ENCODE results near the gene GPX6.

GPX6 gene

GRCh38 chr6:28553986-28554881 lies 38.6 kb upstream of the GPX6 start:
- TF ChIP-seq POLR2AphosphoS5 (IDR thresholded peaks at IDR 0.05; ENCODE audit: low read depth, low read length): no peak
- TF ChIP-seq SIN3A (IDR thresholded peaks at IDR 0.05; ENCODE audit: borderline replicate concordance, insufficient read depth, low read length): no peak
- no peak for TF ChIP-seq TAF1 (IDR thresholded peaks at IDR 0.05; ENCODE audit: borderline replicate concordance, insufficient read depth, low read length)
- TF ChIP-seq, protein P1, sequence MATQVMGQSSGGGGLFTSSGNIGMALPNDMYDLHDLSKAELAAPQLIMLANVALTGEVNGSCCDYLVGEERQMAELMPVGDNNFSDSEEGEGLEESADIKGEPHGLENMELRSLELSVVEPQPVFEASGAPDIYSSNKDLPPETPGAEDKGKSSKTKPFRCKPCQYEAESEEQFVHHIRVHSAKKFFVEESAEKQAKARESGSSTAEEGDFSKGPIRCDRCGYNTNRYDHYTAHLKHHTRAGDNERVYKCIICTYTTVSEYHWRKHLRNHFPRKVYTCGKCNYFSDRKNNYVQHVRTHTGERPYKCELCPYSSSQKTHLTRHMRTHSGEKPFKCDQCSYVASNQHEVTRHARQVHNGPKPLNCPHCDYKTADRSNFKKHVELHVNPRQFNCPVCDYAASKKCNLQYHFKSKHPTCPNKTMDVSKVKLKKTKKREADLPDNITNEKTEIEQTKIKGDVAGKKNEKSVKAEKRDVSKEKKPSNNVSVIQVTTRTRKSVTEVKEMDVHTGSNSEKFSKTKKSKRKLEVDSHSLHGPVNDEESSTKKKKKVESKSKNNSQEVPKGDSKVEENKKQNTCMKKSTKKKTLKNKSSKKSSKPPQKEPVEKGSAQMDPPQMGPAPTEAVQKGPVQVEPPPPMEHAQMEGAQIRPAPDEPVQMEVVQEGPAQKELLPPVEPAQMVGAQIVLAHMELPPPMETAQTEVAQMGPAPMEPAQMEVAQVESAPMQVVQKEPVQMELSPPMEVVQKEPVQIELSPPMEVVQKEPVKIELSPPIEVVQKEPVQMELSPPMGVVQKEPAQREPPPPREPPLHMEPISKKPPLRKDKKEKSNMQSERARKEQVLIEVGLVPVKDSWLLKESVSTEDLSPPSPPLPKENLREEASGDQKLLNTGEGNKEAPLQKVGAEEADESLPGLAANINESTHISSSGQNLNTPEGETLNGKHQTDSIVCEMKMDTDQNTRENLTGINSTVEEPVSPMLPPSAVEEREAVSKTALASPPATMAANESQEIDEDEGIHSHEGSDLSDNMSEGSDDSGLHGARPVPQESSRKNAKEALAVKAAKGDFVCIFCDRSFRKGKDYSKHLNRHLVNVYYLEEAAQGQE (IDR thresholded peaks at IDR 0.05; ENCODE audit: insufficient read depth in 1 of 2, low read depth in 2 of 2, low read length in 2 of 2): no peak
- no peak for TF ChIP-seq FOXP2 (optimal IDR thresholded peaks at IDR 0.05; ENCODE audit: borderline replicate concordance, extremely low read depth, extremely low read length, insufficient read depth)

DNA sequence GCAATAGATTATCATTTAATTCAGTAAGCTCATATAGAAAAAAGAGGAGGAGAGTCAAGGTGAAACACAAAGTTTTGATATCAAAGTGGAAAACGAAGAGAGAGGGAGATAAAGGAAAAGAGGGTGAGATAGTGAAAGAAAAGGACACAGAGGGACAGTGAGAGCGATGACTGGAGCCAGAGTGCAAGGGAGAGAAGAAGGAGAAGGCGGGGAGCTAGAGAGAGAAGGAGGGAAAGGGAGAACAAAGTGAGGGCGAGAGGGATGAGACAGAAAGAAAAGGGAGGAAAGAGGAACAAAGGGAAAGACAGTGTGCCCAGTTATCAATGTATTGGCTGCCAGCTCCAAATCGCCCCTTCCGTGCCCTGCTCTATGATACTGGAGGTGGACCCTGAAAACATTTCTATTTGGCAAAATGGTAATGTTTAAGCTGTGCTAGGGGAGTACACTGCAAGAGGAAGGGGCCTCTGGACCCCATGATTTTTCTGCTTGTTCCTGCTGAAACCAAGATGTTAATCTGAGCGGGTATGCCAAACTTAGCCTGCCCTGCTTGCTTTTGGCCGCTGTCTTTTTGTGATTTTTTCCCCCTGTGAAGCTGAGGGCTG lies 37.9 kb upstream of the GPX6 start:
- no peak for TF ChIP-seq FOXP2 (optimal IDR thresholded peaks at IDR 0.05; ENCODE audit: borderline replicate concordance, extremely low read depth, extremely low read length, insufficient read depth)
- no peak for TF ChIP-seq SIN3A (IDR thresholded peaks at IDR 0.05; ENCODE audit: borderline replicate concordance, insufficient read depth, low read length)
- TF ChIP-seq, protein P1 (IDR thresholded peaks at IDR 0.05; ENCODE audit: insufficient read depth in 1 of 2, low read depth in 2 of 2, low read length in 2 of 2): no peak
- TF ChIP-seq TAF1 (IDR thresholded peaks at IDR 0.05; ENCODE audit: borderline replicate concordance, insufficient read depth, low read length): no peak
- no peak for TF ChIP-seq POLR2AphosphoS5 (IDR thresholded peaks at IDR 0.05; ENCODE audit: low read depth, low read length)

- TF ChIP-seq, protein P1 (IDR thresholded peaks at IDR 0.05; ENCODE audit: insufficient read depth in 1 of 2, low read depth in 2 of 2, low read length in 2 of 2): no peak
- TF ChIP-seq FOXP2 (optimal IDR thresholded peaks at IDR 0.05; ENCODE audit: borderline replicate concordance, extremely low read depth, extremely low read length, insufficient read depth) (no peak), TAF1 (IDR thresholded peaks at IDR 0.05; ENCODE audit: borderline replicate concordance, insufficient read depth, low read length) (no peak), POLR2AphosphoS5 (IDR thresholded peaks at IDR 0.05; ENCODE audit: low read depth, low read length) (no peak), SIN3A (IDR thresholded peaks at IDR 0.05; ENCODE audit: borderline replicate concordance, insufficient read depth, low read length) (no peak)
Observed at GRCh38 chr6:28551891-28552666, 36.5 kb upstream of the GPX6 start.

DNA sequence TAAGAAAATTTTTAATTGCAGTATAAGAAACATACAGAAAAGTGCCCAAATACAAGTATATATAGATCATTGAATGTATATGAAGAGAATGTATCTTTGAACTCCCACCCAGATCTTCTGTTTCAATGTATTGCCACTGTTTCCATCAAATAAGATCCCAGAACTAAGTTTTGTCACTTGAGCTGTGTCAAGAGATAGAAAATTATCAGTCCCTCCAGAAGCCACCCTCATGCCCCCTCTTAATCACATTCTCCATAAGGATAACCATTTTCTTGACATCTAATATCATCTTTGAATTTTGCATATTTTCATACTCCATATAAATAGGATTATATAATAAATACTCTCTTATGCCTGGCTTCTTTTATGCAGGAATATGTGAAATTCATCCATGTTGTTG lies 30.4 kb upstream of the GPX6 start:
- TF ChIP-seq POLR2AphosphoS5 (IDR thresholded peaks at IDR 0.05; ENCODE audit: low read depth, low read length) (no peak), TAF1 (IDR thresholded peaks at IDR 0.05; ENCODE audit: borderline replicate concordance, insufficient read depth, low read length) (no peak), SIN3A (IDR thresholded peaks at IDR 0.05; ENCODE audit: borderline replicate concordance, insufficient read depth, low read length) (no peak), FOXP2 (optimal IDR thresholded peaks at IDR 0.05; ENCODE audit: borderline replicate concordance, extremely low read depth, extremely low read length, insufficient read depth) (no peak)
- TF ChIP-seq, protein P1 (IDR thresholded peaks at IDR 0.05; ENCODE audit: insufficient read depth in 1 of 2, low read depth in 2 of 2, low read length in 2 of 2): no peak
